Vagina (tissue), 2 donors: ENCODE measurements around the gene DENND2A. TPM values are rescaled to one million over a fixed set of nuclear protein-coding genes. Genes with fewer than 3 reads are reported as not detected.

Experiments used
- DNase-seq, 2 donors: peaks; one replicate each; pipeline ENCODE4 v3.0.0-alpha.2; 2017; ENCODE audit errors: extremely low spot score in 2 of 2
- H3K27ac ChIP-seq: fragments of 200-600 bp; sonication (generic); one replicate; pipeline ENCODE4 v1.5.1; 2019
- H3K27me3 ChIP-seq: fragments of 200-600 bp; sonication (generic); one replicate; pipeline ENCODE4 v1.5.1; 2019
- H3K36me3 ChIP-seq, 2 donors: fragments of 200-600 bp; sonication (generic); one replicate each; pipeline ENCODE4 v1.5.1; 2017 to 2019
- H3K4me1 ChIP-seq: fragments of 200-600 bp; sonication (generic); one replicate; pipeline ENCODE4 v1.5.1; 2019
- H3K4me3 ChIP-seq, 2 donors: fragments of 200-600 bp; sonication (generic); 1 replicate in 1 of 2; 2 replicates in 1 of 2; pipeline ENCODE4 v1.5.1; 2016 to 2019
- H3K9me3 ChIP-seq: fragments of 200-600 bp; sonication (generic); one replicate; pipeline ENCODE4 v1.5.1; 2019
- CTCF ChIP-seq, 3 experiments: fragments of 450-650 bp in 2 of 3; fragments of 200-600 bp in 1 of 3; sonication (generic) in 1 of 3; IDR thresholded peaks; one replicate each; pipeline ENCODE4 v1.5.1; 2017 to 2019; ENCODE audit warnings: antibody characterized with exemption in 3 of 3, mild to moderate bottlenecking in 2 of 3, moderate library complexity in 2 of 3
- POLR2A ChIP-seq, 2 donors: fragments of 450-650 bp; IDR thresholded peaks; one replicate each; pipeline ENCODE4 v1.6.1; 2017; ENCODE audit warnings: antibody characterized with exemption in 2 of 2, mild to moderate bottlenecking in 2 of 2, moderate library complexity in 2 of 2
- POLR2AphosphoS5 ChIP-seq, 2 donors: sonication (generic); formaldehyde crosslinking; IDR thresholded peaks; one replicate each; pipeline ENCODE4 v1.9.0; 2017; ENCODE audit warnings: antibody characterized with exemption in 2 of 2, mild to moderate bottlenecking in 2 of 2, low read depth in 1 of 2; ENCODE audit not compliant: insufficient read depth in 1 of 2
- intact Hi-C: fragments of 100-400 bp; cut with DNase I; formaldehyde crosslinking; loops from one replicate; pipeline ENCODE4 v1.15.1; 2023
- total RNA-seq: library from RNA; depleted of rRNA; stranded (reverse); fragments of >200 nt; gene quantifications from one replicate; pipeline ENCODE4 v1.2.3, GENCODE V29; 2016

Gene DENND2A
- total RNA-seq: 17.4 TPM

GRCh38 chr7:140640727-140641523 lies at the start of gene DENND2A:
Gene DENND2A, minus strand, starts transcription at chr7:140640813. Its CDS starts 38,416 bp downstream, at chr7:140602397.
- peaks cover 39% of the 10 kb centered on the region for H3K4me1 ChIP-seq
- no peak for DNase-seq
- peak within 1 kb of the TSS; percentile 87 for H3K27ac ChIP-seq
- H3K36me3 ChIP-seq: no peaks in the 10 kb centered on the region
- no peaks in the 10 kb centered on the region for H3K9me3 ChIP-seq
- peak within 1 kb of the TSS; percentile 66 to 91 for H3K4me3 ChIP-seq
- peak in 1 of 2 donors; percentile 70 for TF ChIP-seq POLR2AphosphoS5 (IDR thresholded peaks at IDR 0.05; ENCODE audit: insufficient read depth in 1 of 2, low read depth in 1 of 2)
- no peak for TF ChIP-seq CTCF (IDR thresholded peaks at IDR 0.05)
- no peak for TF ChIP-seq POLR2A (IDR thresholded peaks at IDR 0.05)
- H3K27me3 ChIP-seq: no peaks in the 10 kb centered on the region
- intact Hi-C loops: no loop called here

- Histone ChIP-seq H3K9me3 (no peaks in the 10 kb centered on the region), H3K36me3 (peaks cover 3 to 23% of the 10 kb centered on the region in 2 donors), H3K4me3 (no peak overlapping the region), H3K27me3 (no peaks in the 10 kb centered on the region), H3K27ac (no peak overlapping the region), H3K4me1 (no peaks in the 10 kb centered on the region)
- DNase-seq: no peak
- intact Hi-C loops: no loop called here
- TF ChIP-seq POLR2AphosphoS5 (IDR thresholded peaks at IDR 0.05; ENCODE audit: insufficient read depth in 1 of 2, low read depth in 1 of 2): no peak
- TF ChIP-seq CTCF (IDR thresholded peaks at IDR 0.05): no peak
- TF ChIP-seq POLR2A (IDR thresholded peaks at IDR 0.05): no peak
Measured at GRCh38 chr7:140689199-140690152, 48.9 kb upstream of the DENND2A start.

GRCh38 chr7:140688341-140688740 lies 47.7 kb upstream of the DENND2A start:
- Histone ChIP-seq H3K9me3 (no peaks in the 10 kb centered on the region), H3K4me1 (no peaks in the 10 kb centered on the region), H3K27me3 (no peaks in the 10 kb centered on the region), H3K27ac (no peak overlapping the region), H3K36me3 (peaks cover 3 to 23% of the 10 kb centered on the region in 2 donors), H3K4me3 (no peak overlapping the region)
- no peak for DNase-seq
- TF ChIP-seq POLR2A (IDR thresholded peaks at IDR 0.05) (no peak), CTCF (IDR thresholded peaks at IDR 0.05) (no peak), POLR2AphosphoS5 (IDR thresholded peaks at IDR 0.05; ENCODE audit: insufficient read depth in 1 of 2, low read depth in 1 of 2) (no peak)
- intact Hi-C loops: no loop called here

GRCh38 chr7:140686921-140687320 lies 46.3 kb upstream of the DENND2A start:
- no peaks in the 10 kb centered on the region for H3K27me3 ChIP-seq
- H3K4me1 ChIP-seq: no peaks in the 10 kb centered on the region
- no peak for TF ChIP-seq POLR2AphosphoS5 (IDR thresholded peaks at IDR 0.05; ENCODE audit: insufficient read depth in 1 of 2, low read depth in 1 of 2)
- no peak overlapping the region for H3K4me3 ChIP-seq
- H3K27ac ChIP-seq: no peak overlapping the region
- peaks cover 0 to 28% of the 10 kb centered on the region in 2 donors for H3K36me3 ChIP-seq
- DNase-seq: no peak
- intact Hi-C loops: no loop called here
- H3K9me3 ChIP-seq: no peaks in the 10 kb centered on the region

- Histone ChIP-seq H3K36me3 (peaks cover 0 to 34% of the 10 kb centered on the region in 2 donors), H3K9me3 (no peaks in the 10 kb centered on the region), H3K27ac (no peak overlapping the region), H3K4me3 (no peak overlapping the region), H3K27me3 (no peaks in the 10 kb centered on the region), H3K4me1 (no peaks in the 10 kb centered on the region)
- TF ChIP-seq POLR2AphosphoS5 (IDR thresholded peaks at IDR 0.05; ENCODE audit: insufficient read depth in 1 of 2, low read depth in 1 of 2) (no peak), CTCF (IDR thresholded peaks at IDR 0.05) (no peak), POLR2A (IDR thresholded peaks at IDR 0.05) (no peak)
- no peak for DNase-seq
- intact Hi-C loops: no loop called here
Measured at GRCh38 chr7:140685407-140686087, 44.9 kb upstream of the DENND2A start.
